ENCODE data around the gene SHB. TPM values are rescaled to one million over a fixed set of nuclear protein-coding genes. Genes with fewer than 3 reads are reported as not detected.

The SHB gene
- total RNA-seq, 1 donor from 2014 or later: 20.9 TPM

DNA sequence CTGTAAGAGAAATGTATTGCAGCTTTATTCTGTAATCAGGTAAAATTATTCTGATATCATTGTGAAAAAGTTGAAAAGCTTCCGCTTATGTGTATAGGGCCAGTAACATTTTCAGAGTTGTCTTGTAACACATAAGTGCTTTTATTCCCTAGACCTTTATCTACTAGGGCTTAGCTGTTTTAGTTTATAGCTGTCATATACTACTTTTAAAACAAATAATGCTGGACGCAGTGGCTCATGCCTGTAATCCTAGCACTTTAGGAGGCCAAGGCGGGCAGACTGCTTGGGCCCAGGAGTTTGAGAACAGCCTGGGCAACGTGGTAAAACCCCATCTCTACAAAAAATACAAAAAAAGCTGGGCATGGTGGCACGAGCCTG lies 198.2 kb downstream of the SHB start:
- no peaks in the 10 kb centered on the region for H3K4me1 ChIP-seq
- no peak for DNase-seq (ENCODE audit: extremely low spot score in 2 of 2)
- H3K36me3 ChIP-seq: no peaks in the 10 kb centered on the region
- no peaks in the 10 kb centered on the region for H3K9me3 ChIP-seq
- no peaks in the 10 kb centered on the region for H3K27me3 ChIP-seq
- no peak overlapping the region for H3K4me3 ChIP-seq
- TF ChIP-seq POLR2AphosphoS5 (IDR thresholded peaks at IDR 0.05; ENCODE audit: insufficient read depth in 1 of 2, low read depth in 1 of 2) (no peak), POLR2A (IDR thresholded peaks at IDR 0.05) (no peak)
- TF ChIP-seq, protein P1, sequence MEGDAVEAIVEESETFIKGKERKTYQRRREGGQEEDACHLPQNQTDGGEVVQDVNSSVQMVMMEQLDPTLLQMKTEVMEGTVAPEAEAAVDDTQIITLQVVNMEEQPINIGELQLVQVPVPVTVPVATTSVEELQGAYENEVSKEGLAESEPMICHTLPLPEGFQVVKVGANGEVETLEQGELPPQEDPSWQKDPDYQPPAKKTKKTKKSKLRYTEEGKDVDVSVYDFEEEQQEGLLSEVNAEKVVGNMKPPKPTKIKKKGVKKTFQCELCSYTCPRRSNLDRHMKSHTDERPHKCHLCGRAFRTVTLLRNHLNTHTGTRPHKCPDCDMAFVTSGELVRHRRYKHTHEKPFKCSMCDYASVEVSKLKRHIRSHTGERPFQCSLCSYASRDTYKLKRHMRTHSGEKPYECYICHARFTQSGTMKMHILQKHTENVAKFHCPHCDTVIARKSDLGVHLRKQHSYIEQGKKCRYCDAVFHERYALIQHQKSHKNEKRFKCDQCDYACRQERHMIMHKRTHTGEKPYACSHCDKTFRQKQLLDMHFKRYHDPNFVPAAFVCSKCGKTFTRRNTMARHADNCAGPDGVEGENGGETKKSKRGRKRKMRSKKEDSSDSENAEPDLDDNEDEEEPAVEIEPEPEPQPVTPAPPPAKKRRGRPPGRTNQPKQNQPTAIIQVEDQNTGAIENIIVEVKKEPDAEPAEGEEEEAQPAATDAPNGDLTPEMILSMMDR (IDR thresholded peaks at IDR 0.05): no peak
- no peak overlapping the region for H3K27ac ChIP-seq
- intact Hi-C loops (cut with DNase I): loop anchor here (10.0 kb wide), 1 partner anchor 1166 kb away; no protein-coding TSS in a partner anchor

- Histone ChIP-seq H3K36me3 (no peaks in the 10 kb centered on the region), H3K4me3 (no peak overlapping the region), H3K27me3 (no peaks in the 10 kb centered on the region), H3K4me1 (no peaks in the 10 kb centered on the region), H3K9me3 (no peaks in the 10 kb centered on the region), H3K27ac (no peak overlapping the region)
- TF ChIP-seq, protein P1 (IDR thresholded peaks at IDR 0.05): no peak
- no peak for TF ChIP-seq POLR2A (IDR thresholded peaks at IDR 0.05)
- no peak for TF ChIP-seq POLR2AphosphoS5 (IDR thresholded peaks at IDR 0.05; ENCODE audit: insufficient read depth in 1 of 2, low read depth in 1 of 2)
- intact Hi-C loops (cut with DNase I): loop anchor here (10.0 kb wide), 1 partner anchor 1165 kb away; no protein-coding TSS in a partner anchor
- DNase-seq (ENCODE audit: extremely low spot score in 2 of 2): no peak
Observed at GRCh38 chr9:37870081-37870798, 198.8 kb downstream of the SHB start.

Small RNAs within 50 kb of the gene (small RNA-seq; reads per million reads assigned to genes)
- gene RNU7-124P: not detected

Other genes starting within 250 kb of the SHB start
- gene SLC25A51, start 165.1 kb downstream of the SHB start, total RNA-seq: 26.0 TPM